Ascending aorta (tissue), 2 donors: ENCODE results near the gene OPTC. TPM values are rescaled to one million over a fixed set of nuclear protein-coding genes. Genes with fewer than 3 reads are reported as not detected.
A peak's percentile ranks its signal among the peaks of the same experiment; 100 is the strongest.

Source experiments
- DNase-seq, 2 donors: peaks; one replicate each; pipeline ENCODE4 v3.0.0-alpha.2; 2019; ENCODE audit warnings: low spot score in 2 of 2
- H3K27ac ChIP-seq, 2 donors: fragments of 200-600 bp; sonication (generic); one replicate each; pipeline ENCODE4 v1.5.1; 2016 to 2017; ENCODE audit warnings: mild to moderate bottlenecking in 1 of 2
- H3K27me3 ChIP-seq: fragments of 200-600 bp; sonication (generic); one replicate; pipeline ENCODE4 v1.5.1; 2017
- H3K36me3 ChIP-seq, 2 donors: fragments of 200-600 bp; sonication (generic); one replicate each; pipeline ENCODE4 v1.5.1; 2016
- H3K4me1 ChIP-seq, 2 donors: fragments of 200-600 bp; sonication (generic); one replicate each; pipeline ENCODE4 v1.5.1; 2016 to 2017; ENCODE audit warnings: mild to moderate bottlenecking in 1 of 2
- H3K4me3 ChIP-seq, 2 donors: fragments of 200-600 bp; sonication (generic); one replicate each; pipeline ENCODE4 v1.5.1; 2016 to 2017; ENCODE audit warnings: mild to moderate bottlenecking in 1 of 2
- H3K9me3 ChIP-seq, 2 donors: fragments of 200-600 bp; sonication (generic); one replicate each; pipeline ENCODE4 v1.5.1; 2016
- intact Hi-C: fragments of 100-400 bp; cut with DNase I; formaldehyde crosslinking; loops from one replicate; pipeline ENCODE4 v1.15.1; 2023
- total RNA-seq: library from RNA; depleted of rRNA; stranded (reverse); fragments of >200 nt; gene quantifications from one replicate; pipeline ENCODE4 v1.1.0, GENCODE V29; 2016
- TF ChIP-seq, protein P1 (sequence below), 3 experiments: fragments of 200-600 bp in 2 of 3; fragments of 450-650 bp in 1 of 3; sonication (generic) in 2 of 3; IDR thresholded peaks; one replicate each; pipeline ENCODE4 v1.5.1; 2016 to 2019; ENCODE audit warnings: antibody characterized with exemption in 3 of 3, mild to moderate bottlenecking in 1 of 3, moderate library complexity in 1 of 3

OPTC gene
- total RNA-seq, 1 donor from 2014 or later = not detected

DNA sequence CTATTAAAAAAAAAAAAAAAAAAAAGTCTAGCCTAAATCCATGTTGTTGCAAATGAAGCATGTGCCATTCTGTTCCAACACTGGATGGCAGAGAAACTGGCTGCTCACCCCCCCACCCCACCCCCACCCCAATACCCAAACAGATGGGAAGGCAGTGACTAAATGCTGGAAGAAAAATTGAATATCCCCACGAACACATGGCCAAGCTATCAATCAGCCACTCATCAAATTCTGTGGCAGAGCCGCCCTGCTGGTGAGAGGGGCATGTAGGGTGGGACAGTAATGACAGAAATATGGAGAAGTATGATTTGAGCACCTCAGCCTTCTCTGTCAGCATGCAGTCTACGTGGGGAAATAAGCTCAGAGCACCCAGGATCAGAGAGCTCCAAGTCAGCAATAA, 34.1 kb downstream of the OPTC start:
- intact Hi-C loops = no loop called here
- Histone ChIP-seq H3K4me1 (peaks cover 0 to 20% of the 10 kb centered on the region in 2 donors), H3K27ac (no peak overlapping the region), H3K36me3 (no peaks in the 10 kb centered on the region), H3K4me3 (no peak overlapping the region), H3K9me3 (no peaks in the 10 kb centered on the region), H3K27me3 (no peaks in the 10 kb centered on the region)
- TF ChIP-seq, protein P1, sequence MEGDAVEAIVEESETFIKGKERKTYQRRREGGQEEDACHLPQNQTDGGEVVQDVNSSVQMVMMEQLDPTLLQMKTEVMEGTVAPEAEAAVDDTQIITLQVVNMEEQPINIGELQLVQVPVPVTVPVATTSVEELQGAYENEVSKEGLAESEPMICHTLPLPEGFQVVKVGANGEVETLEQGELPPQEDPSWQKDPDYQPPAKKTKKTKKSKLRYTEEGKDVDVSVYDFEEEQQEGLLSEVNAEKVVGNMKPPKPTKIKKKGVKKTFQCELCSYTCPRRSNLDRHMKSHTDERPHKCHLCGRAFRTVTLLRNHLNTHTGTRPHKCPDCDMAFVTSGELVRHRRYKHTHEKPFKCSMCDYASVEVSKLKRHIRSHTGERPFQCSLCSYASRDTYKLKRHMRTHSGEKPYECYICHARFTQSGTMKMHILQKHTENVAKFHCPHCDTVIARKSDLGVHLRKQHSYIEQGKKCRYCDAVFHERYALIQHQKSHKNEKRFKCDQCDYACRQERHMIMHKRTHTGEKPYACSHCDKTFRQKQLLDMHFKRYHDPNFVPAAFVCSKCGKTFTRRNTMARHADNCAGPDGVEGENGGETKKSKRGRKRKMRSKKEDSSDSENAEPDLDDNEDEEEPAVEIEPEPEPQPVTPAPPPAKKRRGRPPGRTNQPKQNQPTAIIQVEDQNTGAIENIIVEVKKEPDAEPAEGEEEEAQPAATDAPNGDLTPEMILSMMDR (IDR thresholded peaks at IDR 0.05) = no peak
- DNase-seq = no peak

DNA sequence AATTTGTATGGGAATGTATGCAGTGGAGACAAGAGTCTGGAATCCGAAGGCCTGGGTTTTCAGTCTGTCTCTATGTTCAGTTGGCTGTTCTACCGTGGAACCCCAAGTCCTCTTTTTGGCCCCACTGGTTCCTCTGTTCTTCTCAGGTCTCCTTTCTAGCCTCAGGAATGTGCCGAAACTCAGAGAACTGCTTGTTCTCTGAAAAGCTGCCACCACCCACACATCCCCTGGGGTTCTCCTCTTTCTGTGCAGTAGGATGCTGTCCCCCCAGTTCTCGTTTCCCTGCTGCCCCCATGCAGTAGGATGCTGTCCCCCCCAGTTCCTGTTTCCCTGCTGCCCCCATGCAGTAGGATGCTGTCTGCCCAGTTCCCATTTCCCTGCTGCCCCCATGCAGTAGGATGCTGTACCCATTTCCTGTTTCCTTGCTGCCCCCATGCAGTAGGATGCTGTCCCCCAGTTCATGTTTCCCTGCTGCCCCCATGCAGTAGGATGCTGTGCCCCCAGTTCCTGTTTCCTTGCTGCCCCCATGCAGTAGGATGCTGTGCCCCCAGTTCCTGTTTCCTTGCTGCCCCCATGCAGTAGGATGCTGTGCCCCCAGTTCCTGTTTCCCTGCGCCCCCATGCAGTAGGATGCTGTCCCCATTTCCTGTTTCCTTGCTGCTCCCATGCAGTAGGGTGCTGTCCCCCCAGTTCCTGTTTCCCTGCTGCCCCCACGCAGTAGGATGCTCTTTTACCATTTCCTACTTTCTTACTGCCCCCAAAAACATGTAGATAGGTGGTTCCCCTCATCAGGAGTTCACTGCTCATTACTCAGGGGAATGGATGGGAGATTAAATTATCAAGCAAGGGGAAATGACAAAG, 35.3 kb downstream of the OPTC start:
- no peak for DNase-seq
- no peak overlapping the region for H3K4me3 ChIP-seq
- intact Hi-C loops = no loop called here
- H3K27me3 ChIP-seq = no peaks in the 10 kb centered on the region
- no peaks in the 10 kb centered on the region for H3K36me3 ChIP-seq
- H3K9me3 ChIP-seq = no peaks in the 10 kb centered on the region
- no peak overlapping the region for H3K27ac ChIP-seq
- TF ChIP-seq, protein P1 (IDR thresholded peaks at IDR 0.05) = no peak
- peaks cover 0 to 13% of the 10 kb centered on the region in 2 donors for H3K4me1 ChIP-seq

DNA sequence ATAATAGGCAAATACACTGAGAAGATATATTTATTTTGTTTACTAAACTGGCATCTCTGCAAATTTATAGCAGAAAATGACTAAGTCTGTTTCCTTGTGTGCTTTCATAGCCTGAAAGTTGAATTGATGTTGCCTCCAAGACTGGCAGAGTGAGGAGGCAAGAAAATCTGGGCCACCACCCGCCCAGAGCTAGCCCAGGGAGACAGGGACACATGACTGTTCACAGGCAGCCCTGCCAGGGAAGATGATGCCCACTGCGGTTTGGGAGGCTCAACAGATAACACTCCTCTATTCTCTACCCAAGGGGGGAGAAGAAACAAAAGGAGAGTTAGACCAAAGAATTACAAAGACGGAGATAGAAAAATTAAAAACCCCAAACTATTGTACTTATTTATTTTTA, 37.1 kb downstream of the OPTC start:
- DNase-seq = no peak
- no peaks in the 10 kb centered on the region for H3K9me3 ChIP-seq
- H3K27me3 ChIP-seq = no peaks in the 10 kb centered on the region
- no peak overlapping the region for H3K27ac ChIP-seq
- TF ChIP-seq, protein P1 (IDR thresholded peaks at IDR 0.05) = no peak
- intact Hi-C loops = no loop called here
- no peak overlapping the region for H3K4me3 ChIP-seq
- no peaks in the 10 kb centered on the region for H3K36me3 ChIP-seq
- peaks cover 0 to 11% of the 10 kb centered on the region in 2 donors for H3K4me1 ChIP-seq

DNA sequence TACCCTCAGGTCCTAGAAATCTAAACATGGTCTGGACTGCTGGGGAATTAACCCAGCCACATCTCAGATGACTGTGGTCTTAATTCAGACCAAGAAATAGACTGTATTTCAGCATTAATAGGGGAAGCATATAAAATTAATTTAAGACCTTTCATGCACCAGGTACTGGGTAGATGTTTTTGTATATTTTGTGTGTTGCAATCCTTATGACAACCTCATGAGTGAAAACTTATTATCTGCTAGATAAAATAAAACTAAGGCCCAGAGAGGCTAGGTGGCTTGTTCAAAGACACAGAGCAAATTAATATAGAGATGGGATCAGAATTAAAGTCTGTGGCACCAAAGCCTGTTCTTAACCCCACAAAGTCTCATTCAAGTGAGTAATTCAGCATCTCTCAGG, 40.1 kb downstream of the OPTC start:
- peaks cover 4 to 23% of the 10 kb centered on the region in 2 donors for H3K4me1 ChIP-seq
- H3K9me3 ChIP-seq = no peaks in the 10 kb centered on the region
- H3K27ac ChIP-seq = peak overlapping the region; percentile 75 to 76
- intact Hi-C loops = no loop called here
- H3K36me3 ChIP-seq = no peaks in the 10 kb centered on the region
- H3K27me3 ChIP-seq = no peaks in the 10 kb centered on the region
- no peak overlapping the region for H3K4me3 ChIP-seq
- DNase-seq = no peak
- TF ChIP-seq, protein P1 (IDR thresholded peaks at IDR 0.05) = no peak

DNA sequence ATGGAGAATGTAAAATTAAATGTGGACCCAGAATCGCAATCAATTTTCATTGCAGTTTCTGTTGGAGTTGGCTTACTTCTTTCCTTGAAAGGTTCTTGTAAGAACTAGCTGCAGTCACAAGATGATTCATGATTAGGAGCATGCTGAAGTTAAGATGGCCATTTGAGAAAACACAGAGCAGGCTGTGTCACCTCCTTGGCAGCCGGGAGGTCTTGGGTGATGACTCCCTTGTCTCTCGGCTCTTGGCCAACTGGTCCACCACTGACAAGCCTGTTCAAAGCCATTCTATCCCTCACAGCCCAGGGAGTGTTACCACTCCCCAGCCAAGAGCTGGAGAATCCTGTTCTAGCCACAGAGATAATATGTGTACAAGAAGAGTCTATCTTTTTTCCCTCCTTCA, 40.6 kb downstream of the OPTC start:
- Histone ChIP-seq H3K9me3 (no peaks in the 10 kb centered on the region), H3K4me1 (peaks cover 4 to 23% of the 10 kb centered on the region in 2 donors), H3K4me3 (no peak overlapping the region), H3K36me3 (no peaks in the 10 kb centered on the region), H3K27ac (peak overlapping the region; percentile 75 to 76), H3K27me3 (no peaks in the 10 kb centered on the region)
- TF ChIP-seq, protein P1 (IDR thresholded peaks at IDR 0.05) = no peak
- peak in 1 of 2 donors; percentile 93 for DNase-seq
- intact Hi-C loops = no loop called here
